ENCODE measurements around the gene NOTCH1.

GRCh38 chr9:136482793-136483588 lies 62.9 kb downstream of the NOTCH1 start, which contains the start of gene SEC16A:
- TF ChIP-seq KDM1A (CRISPR knock-in tag; IDR thresholded peaks at IDR 0.05) (no peak), MYNN (CRISPR knock-in tag; IDR thresholded peaks at IDR 0.05; ENCODE audit: low read depth) (no peak), IKZF4 (CRISPR knock-in tag; IDR thresholded peaks at IDR 0.05; ENCODE audit: borderline replicate concordance, low read depth, not compliant biosample characterization) (no peak), NFYB (CRISPR knock-in tag; IDR thresholded peaks at IDR 0.05) (peak; percentile 44), TAF15 (IDR thresholded peaks at IDR 0.05; ENCODE audit: low read depth, low read length, poor library complexity, severe bottlenecking) (no peak), CTCF (CRISPR knock-in tag; IDR thresholded peaks at IDR 0.05) (no peak)
